CD1c-positive myeloid dendritic cell (primary cell): Measurements from ENCODE around the gene PIMREG.
A peak's percentile ranks its signal among the peaks of the same experiment; 100 is the strongest.

ENCODE experiments used
- DNase-seq: peaks from one replicate; pipeline ENCODE4 v3.0.0-alpha.2; 2016; ENCODE audit errors: extremely low spot score

Gene PIMREG

DNA sequence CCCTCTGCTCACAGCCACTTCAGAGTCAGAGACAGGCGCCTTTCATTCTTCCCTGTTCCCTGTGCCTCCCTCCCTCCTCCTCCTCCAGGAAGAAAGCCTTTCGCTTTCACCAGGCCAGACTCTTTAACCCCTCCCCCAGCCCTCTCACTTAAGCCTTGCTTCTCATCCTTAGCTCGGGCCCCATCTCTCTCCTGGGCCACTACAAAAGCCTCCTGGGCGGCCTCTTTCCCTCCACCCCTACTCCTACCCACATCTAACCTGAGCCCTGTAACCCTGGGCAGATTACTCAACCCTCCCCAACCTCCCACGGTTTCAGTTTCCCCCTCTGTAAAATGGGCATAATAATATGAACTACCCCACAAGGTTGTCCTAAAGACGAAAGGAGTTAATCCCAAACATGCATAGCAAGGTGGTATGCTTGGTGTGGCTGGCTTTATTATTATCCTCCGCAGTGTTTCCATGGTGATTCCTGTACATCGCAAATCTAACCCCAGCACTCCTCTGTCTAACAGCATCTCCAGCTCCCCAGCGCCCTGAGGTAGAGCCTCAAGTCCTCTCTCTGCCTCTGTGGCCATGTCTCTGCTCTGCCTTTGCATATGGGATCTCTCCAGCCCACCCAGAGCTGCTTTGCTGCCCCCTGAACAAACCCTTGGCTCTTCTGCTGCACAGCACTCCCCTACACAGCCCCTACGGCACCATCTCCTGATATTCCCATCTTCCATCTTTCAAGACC, 17.7 kb downstream of the PIMREG start:
- DNase-seq, result no peak

DNA sequence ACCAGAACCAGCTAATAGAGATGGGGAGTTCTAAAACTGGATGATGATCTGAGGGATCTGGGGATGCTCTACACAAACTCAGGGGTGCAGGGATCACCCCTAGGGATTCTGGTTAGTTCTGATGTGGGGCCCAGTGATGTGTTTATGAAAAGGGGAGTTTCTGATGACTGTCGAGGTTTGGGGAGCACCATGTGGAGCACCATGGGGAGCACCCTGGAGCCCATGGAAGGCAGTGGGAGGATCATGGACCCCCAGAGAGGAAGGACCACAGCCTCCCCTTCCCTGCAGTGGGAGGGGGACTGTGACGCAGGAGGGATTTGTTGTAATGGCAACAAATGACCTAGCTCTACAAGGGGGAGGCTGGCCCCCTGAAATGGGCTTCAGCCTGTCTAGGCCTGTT, 18.4 kb downstream of the PIMREG start:
- no peak for DNase-seq

DNA sequence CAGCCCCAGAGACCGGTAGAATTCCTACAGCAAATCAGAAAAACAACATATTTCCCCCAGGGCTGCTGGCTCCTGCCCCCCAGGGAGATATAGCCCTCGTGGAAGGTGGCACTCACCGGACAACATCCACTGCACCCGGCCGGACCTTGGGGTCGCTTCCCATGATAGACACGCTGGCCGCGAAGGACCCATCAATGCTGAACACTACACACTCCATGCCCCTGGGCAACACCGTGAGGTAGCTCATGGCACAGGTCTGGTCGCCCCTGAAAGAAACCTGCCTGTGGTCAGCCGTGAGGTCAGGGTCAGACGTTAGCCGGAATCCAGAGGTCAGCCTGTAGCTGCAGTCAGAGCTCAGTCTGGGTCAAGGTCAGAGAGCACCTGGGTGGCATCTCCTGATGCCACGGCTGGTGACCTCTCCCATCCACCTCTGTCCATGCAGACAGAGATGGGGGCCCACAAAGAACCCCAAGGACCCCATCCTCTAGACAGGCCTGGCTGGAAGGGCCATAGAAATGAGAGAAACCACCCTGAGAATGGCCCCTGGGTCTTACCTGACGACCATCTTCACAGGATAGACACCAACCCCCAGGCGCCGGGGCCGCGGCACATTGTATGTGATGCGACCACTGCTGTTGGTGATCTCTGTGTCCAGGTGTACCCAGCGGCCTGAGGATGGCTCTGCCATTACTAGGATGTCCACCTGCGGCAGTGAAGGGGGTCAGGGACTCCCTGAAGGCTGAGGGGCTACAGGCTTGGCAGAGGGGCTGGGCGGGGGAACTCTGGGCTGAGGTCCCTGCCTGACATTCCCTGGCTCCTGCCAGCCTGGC, 19.6 kb downstream of the PIMREG start:
- DNase-seq, result no peak

DNA sequence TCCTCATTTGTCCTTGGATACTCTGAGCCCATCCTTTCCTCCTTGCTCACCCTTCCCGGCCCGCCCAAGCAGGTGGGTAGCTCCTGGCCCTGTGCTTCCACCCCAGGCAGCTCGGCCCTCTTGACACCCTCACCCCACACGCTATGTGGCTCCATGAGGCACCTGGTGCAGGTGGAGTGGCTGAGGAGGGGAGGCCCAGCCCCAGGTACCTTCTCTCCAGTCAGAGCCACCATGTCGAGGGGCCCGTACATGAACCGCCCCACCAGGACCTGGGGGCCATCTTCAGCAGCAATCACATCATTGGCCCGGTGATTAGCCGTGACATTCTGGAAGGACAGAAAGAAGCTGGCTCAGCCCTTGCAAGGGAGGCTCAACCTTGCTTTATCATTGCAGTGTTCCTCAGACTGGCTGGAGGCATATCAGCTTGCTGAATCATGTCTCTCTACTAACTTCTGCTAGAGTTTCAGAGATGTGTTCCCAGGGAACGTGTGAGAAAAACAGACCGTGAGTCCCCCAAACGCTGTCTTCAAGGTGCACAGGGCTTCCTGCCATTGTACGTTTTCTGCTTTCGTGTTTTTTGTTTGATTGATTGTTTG, 20.3 kb downstream of the PIMREG start:
- no peak for DNase-seq

DNA sequence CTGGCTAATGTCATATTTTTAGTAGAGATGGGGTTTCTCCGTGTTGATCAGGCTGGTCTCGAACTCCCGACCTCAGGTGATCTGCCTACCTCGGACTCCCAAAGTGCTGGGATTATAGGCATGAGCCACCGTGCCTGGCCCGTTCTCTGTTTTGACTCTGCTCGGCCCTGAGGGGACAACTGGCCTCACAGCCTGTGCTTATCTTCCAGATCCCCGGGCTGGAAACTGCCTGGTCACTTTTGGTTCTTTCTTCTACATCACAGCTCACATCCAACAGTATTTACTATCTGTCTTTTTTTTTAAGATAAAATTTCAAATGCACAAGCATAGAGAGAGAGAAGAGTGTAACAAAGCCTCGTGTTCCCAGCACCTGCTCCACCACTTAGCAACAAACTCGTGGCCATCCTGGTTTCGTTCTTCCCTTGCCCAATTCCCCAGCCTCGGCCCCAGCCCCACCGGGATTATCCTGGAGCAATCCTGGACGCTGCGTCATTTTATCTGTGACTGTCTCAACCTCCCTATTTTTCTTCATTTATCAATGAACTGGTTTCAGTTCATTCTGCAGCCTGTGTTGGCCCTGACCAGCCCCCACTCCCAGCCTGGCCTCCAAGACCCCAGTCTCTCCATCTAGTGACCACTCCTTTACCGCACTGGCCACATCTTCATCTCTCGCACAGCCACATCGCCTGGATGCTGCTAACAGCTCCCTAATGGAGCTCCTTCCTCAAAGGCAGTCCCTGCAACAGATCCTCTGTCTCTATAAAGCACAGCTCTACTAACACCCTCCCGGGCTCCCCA, 21.1 kb downstream of the PIMREG start:
- no peak for DNase-seq

DNA sequence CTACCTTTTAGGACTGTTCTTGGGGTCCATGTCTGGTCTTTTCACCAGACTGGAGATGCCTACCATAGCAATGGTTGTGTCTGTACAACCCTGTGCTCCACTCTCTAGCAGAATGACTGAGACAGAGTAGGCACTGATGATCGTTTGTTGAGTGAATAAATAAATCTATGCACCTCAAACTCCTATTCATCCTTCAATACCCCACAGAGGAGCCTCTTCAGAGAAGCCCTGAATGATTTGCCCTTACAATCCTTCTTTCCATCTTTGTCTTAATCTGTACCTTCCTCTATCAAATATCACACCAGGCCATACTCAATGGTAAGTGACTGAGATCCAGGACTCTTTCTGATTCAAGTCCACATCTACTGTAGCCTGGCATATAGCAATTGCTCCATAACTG, 23.3 kb downstream of the PIMREG start:
- no peak for DNase-seq

DNA sequence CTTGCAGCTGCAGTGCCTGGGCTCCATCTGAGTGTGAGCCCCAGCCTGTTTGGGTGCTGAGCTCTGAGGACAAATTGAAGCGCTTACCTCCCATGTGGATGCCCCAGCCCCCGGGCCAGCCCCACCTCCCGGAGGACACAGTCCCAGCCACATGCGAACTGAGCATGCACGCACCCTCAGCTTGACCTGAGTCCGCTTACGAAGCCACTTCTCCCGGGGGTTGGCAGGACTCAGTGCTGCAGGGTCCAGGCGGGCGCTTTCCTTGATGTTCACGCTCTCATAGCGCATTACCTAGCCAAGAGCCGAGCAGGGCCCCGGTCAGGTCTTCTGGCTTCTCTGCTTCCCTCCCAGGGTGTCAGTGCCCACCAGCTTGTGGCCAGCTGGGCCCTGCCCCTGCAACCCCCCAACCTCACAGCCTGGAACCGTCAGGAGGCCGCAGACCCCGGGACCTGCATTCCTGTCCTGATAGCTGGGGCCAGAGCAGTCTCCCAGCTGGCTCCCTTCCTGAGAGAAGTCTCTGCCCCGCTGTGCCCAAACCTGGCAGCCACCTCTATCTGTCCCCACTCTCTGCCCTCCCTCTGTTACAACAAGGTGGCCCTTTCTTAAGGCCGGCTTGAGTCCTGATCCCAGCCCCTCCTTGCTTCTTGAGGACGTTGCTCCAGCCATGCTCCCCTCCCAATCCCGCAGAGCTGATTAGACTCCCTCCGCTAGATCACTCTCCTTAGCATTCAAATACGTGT, 24.0 kb downstream of the PIMREG start:
- no peak for DNase-seq

DNA sequence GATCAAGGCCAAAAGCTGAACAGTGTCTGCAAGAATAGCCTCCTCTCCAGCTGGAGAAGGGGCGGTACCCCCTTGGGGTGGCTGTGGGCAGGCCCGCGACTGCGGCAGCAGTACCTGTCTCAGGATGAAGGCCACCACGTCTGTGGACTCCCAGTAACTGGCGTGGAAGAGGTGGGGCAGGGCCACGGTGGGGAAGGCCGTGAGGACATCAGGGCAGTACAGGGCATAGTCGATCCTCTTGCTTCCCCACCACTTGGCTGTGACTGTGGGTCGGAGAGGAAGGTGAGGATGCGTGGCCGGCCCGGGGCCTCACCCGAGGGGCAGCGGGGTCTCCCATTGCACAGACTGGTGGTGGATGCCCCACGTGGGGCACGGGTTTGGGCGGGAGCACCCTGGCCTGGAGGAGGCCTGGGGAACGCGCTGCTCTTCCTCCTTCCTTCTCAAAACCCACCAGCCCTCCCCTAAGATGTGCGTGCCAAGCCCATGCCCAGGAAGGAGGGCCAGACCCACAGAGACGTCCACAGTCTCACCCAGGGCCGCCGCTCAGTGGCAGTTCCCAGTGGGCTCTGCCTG, 26.0 kb downstream of the PIMREG start:
- DNase-seq, result no peak

DNA sequence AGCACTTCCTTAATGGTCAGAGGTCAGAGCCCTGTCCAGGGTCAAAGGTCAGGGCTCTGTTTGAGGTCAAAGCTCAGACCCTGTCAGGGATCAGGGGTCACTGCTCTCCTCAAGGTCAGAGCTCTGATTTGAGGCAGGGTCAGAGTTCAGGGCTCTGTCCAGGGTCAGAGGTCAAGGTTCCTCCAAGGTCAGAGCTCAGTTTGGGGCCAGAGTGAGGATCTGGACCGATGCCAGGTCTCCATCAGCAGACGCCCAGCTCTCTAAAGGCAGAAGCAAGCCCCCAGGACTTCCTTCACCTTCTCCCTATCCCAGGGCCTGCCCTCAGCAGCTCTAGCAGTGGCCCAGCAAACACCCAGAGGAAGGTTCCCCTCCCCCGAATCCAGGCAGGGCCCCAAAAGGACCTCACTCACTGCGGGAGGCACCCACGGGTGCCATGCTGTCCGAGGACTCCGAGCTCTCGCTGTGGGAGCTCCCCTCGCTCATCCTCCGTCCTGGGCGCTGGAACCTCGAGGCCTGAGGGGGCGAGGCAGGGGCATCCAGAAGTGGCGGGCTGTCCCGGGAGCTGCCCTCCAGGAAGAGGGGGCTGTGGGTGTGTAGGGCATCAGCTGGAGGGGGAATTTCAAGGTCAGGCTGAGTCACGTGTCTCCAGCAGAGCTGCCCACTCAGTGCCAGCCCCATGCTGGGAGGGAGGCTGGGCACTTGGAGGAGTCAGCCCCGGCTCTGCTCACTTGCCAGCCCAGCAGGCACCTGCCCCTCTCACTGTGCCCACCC, 26.7 kb downstream of the PIMREG start:
- no peak for DNase-seq

DNA sequence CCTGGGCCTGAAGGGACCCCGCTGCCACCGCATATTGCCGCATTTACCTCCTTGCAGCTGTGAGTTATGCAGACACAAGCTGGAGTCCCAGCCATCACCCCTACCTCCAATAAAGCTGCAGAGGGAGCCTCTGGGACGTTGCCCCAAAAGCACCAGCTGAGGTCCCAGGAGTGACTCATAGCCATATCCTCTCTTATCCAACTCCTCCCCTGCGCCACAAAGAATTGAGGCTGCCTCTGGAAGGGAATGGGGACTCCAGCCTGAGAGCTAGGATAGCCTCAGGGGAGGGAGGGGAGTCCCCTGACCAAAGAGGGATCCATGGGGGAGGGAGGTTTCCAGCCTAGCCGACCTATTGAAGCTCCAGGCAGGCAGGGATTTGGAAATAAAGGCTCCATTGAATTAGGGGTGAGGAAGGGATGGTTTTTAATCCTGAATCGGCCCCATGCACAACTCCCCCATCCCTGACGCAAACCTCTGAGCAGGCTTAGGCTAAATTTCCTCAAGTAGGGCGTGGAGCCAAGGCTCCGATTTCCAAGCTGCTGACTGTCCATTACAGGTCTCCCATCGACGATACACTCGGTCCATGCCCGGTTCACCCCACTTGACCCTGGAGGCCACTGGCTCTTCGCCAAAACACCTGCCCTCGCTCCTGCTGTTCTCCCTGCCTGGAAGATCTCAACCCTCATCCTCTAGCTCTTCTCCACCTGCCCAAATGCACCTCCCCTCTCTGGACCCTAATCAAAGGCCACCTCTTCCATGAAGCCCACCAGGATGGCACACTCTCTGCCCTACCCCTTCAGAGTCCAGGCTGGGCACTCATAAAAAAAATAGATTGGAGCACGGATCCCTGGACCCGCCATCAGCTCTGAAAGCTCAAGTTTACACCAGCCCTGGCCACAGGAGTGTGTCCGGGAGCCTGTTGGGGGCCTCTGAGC, 27.5 kb downstream of the PIMREG start:
- no peak for DNase-seq

DNA sequence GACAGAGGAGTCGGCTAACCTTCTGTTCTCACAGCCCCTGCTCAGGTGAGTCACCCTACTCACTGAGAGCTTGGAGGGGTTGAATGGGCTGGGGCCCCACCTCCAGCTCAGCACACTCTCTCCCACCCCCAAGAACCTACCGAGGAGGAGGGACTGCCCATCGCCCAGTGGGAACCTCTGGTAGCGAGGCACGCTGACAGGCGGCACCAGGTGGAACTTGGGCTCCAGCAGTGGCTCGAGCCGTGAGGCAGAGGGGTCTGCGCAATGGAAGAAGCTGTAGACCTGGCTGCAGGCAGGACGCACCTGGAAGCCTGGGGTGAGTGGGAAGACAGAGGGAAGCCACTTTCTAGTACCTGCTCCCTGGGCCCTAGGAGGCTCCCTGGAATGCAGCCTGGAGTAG, 28.3 kb downstream of the PIMREG start:
- no peak for DNase-seq

DNA sequence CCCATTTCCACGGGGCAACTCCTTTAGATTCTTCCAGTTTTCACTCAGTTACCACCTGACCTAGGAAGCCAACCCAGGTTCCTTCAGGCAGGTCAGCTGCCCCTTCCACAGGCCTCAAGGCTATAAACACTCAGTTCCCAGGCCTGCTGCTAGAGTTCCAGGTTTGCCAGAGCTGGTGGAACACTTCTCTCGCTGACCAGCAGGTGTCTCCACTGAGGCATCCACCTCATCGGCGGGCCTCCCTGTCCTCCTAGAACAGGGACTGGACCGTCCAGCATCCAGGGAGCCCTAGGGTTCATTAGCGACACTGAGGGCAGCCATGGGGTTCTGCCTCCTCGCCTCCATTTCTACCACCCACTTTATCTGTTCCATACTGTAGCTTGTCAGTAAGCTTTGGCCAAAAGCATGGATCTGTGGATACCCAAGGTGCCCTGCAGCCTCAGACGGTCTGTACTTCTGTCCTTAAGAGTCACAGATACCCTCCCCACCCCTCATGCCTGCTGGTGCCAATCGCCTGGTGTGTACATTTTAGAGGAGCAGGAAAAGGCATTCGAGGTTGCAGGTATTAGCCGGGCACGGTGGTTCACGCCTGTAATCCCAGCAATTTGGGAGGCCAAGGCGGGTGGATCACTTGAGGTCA, 29.0 kb downstream of the PIMREG start:
- peak; percentile 77 for DNase-seq

DNA sequence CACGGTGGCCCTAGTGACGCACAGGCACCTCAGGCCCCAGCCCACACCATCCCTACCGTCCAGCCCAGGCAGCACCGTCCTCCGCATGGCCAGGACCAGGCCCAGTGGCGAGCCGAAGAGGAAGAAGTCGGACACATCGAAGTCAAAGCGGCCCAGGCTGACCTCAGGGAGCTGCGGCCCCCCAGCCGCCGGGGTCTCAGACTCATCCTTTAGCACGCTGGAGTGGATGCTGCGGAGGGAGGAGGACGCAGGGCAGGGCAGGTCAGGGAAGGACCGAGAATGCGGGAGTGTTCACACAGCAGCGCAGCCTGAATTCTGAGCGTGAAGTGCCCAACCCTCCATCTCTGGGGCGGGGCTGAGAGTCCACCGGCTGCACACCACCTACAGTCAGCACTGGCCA, 30.1 kb downstream of the PIMREG start:
- no peak for DNase-seq

DNA sequence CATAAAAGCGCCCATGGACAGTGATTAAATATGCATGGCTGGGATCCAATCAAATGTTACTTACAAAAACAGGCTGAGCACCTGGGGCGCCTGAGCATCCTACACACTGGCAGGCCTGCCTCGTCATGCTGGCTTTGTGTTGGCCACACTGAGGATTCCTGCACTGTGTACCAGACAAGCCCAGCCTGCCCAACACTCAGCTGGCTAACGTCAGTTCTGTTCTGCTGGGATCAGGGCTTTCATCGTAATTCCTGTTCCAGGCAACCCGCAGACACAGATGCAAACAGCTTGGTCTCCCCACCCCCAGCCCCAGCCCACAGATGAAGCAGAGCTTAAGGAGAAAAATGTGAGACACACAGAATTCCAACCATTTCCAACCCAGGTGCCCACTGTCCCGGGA, 30.7 kb downstream of the PIMREG start:
- DNase-seq, result no peak

DNA sequence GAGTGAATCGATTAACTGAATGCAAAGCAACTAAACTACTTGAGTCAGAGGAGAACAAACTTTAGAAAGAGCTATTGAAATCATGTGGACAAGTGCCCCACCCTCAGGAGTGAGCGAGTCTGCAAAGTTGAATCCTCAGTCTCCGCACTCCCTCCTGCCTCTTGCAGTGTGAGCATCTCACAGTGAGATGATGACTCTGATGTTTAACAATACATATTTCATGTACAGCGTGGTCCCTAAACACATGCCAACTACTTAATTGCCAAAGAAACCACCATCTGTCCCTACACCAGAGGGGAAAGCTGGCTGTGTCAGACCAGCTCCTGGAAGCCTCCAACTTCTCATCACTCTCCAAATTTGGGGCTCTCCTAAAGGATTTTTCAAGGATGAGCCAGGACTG, 31.2 kb downstream of the PIMREG start:
- DNase-seq, result no peak

DNA sequence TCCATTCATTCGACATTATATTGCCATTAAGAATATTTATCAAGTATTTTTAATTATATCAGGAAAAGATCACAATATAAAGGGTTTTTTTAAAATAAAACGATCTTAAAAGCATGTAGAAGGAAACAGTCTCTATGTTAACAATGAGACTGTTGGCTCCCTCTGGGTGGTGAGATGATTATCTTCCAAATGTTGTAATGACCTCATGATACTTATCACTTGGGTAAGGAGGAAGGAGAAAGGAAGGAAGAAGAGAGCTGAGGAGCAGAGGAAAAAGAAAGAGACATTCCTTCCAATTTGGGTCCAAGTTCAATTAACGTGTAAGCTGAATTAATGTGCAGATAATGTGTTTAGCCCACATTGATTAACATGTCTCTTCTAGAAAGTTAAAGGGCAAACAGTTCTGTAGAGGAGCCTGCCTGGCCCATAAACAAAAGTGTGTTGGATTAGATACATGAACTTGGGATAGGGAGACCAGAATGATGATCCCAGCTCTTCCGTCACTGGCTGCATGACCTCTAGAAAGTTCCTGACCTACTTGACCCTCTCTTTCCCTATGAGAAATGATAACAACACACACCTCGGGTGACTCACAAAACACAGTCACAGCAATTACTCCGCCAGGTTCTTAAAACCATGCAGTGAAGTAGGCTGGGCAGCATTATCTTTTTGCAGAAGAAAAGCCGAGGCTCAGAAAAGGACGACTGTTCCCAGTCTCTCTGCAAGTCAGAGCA, 32.0 kb downstream of the PIMREG start:
- no peak for DNase-seq

DNA sequence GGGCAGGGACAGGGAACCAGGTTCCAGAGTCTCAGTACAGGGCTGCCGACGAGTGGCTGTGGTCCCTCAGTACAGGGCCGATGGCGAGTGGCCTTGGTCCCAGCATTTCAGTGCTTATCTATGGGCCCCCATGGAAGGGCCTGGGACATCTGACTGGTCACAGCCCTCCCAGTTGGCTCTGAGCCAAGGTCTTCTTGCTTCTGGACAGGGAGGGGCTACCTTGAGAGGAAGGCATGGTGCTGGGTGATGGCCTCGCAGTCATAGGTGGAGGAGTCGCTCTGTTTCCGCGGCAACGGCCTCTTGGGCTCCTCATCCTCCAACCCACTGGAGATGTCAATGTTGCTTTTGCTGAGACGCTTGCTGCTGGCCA, 32.5 kb downstream of the PIMREG start:
- DNase-seq, result no peak

DNA sequence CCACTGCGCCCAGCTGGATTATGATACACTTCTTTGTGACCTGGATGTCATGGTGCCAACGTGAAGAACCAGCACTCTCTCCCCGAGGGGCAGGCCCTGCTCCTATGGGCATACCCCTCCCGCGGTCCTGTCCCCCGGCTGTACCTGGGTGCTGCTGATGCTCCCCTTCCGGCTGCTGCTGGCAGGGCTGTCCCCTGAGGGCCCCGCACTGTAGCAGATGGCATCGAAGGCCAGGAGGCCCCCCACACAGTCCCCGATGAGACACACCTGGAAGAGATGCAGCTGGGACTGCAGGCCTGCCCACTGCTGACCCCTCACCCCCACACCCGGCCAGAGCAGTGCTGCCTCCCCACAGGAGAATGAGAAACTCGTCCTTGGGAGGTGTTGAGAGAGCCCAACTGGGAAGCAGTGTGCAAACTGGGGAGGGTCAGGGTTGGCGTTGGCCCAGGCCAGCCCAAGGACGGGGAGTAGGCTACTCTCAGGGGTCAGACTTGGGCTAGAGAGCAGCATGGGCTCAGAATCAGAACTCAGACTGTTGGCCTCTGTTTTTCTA, 33.7 kb downstream of the PIMREG start:
- DNase-seq, result no peak
